H9 (cell line): ENCODE results near the gene CXCL14. TPM values are rescaled to one million over a fixed set of nuclear protein-coding genes. Genes with fewer than 3 reads are reported as not detected.

Experiments
- DNase-seq: peaks from one replicate; pipeline ENCODE4 v3.0.0-alpha.2; 2017
- H2AFZ ChIP-seq: one replicate; pipeline ENCODE4 v1.6.1; 2013; ENCODE audit warnings: mild to moderate bottlenecking, low read length, control low read depth, moderate library complexity
- H2AK5ac ChIP-seq: 2 replicates; pipeline ENCODE4 v1.6.1; 2013; ENCODE audit warnings: low read length, control low read depth, mixed read lengths; ENCODE audit not compliant: insufficient read length
- H2BK120ac ChIP-seq: one replicate; pipeline ENCODE4 v1.6.1; 2013; ENCODE audit warnings: low read depth, mild to moderate bottlenecking, low read length, control low read depth, inconsistent platforms; ENCODE audit not compliant: poor library complexity, severe bottlenecking
- H2BK12ac ChIP-seq: 2 replicates; pipeline ENCODE4 v1.6.1; 2013; ENCODE audit warnings: low read length, control low read depth, mixed read lengths, low read depth; ENCODE audit not compliant: insufficient read length
- H2BK15ac ChIP-seq: 2 replicates; pipeline ENCODE4 v1.6.1; 2013; ENCODE audit warnings: low read depth, low read length, control low read depth
- H2BK20ac ChIP-seq: one replicate; pipeline ENCODE4 v1.6.1; 2013; ENCODE audit warnings: low read depth, mild to moderate bottlenecking, low read length, control low read depth, inconsistent platforms; ENCODE audit not compliant: poor library complexity, severe bottlenecking
- H2BK5ac ChIP-seq: 2 replicates; pipeline ENCODE4 v1.6.1; 2013; ENCODE audit warnings: low read length, control low read depth, mixed read lengths; ENCODE audit not compliant: insufficient read length
- H3K14ac ChIP-seq: 2 replicates; pipeline ENCODE4 v1.6.1; 2013; ENCODE audit warnings: low read length, control low read depth; ENCODE audit not compliant: insufficient read depth
- H3K18ac ChIP-seq: 2 replicates; pipeline ENCODE4 v1.6.1; 2013; ENCODE audit warnings: low read depth, mild to moderate bottlenecking, mixed read lengths, low read length, control low read depth; ENCODE audit not compliant: insufficient read length
- H3K23ac ChIP-seq: 2 replicates; pipeline ENCODE4 v1.6.1; 2013; ENCODE audit warnings: low read length, control low read depth, mixed read lengths, low read depth; ENCODE audit not compliant: insufficient read length
- H3K23me2 ChIP-seq: 2 replicates; pipeline ENCODE4 v1.6.1; 2013; ENCODE audit warnings: low read depth, mild to moderate bottlenecking, mixed read lengths, low read length, control low read depth; ENCODE audit not compliant: insufficient read length, poor library complexity, severe bottlenecking
- H3K27ac ChIP-seq: 2 replicates; pipeline ENCODE4 v1.5.1; 2013; ENCODE audit warnings: low read length, control low read depth, mixed read lengths, low read depth; ENCODE audit not compliant: insufficient read length
- H3K27me3 ChIP-seq: 2 replicates; pipeline ENCODE4 v1.6.1; 2013; ENCODE audit warnings: low read length, control low read depth, inconsistent platforms; ENCODE audit not compliant: insufficient read depth
- H3K4ac ChIP-seq: 2 replicates; pipeline ENCODE4 v1.6.1; 2013; ENCODE audit warnings: low read depth, mild to moderate bottlenecking, control low read depth, inconsistent platforms, low read length, moderate library complexity
- H3K4me1 ChIP-seq: 2 replicates; pipeline ENCODE4 v1.6.1; 2013; ENCODE audit warnings: low read length, control low read depth, inconsistent platforms; ENCODE audit not compliant: insufficient read depth
- H3K4me2 ChIP-seq: 2 replicates; pipeline ENCODE4 v1.6.1; 2013; ENCODE audit warnings: low read length, control low read depth, mixed read lengths; ENCODE audit not compliant: insufficient read length, insufficient read depth
- H3K56ac ChIP-seq: 2 replicates; pipeline ENCODE4 v1.6.1; 2013; ENCODE audit warnings: low read depth, mild to moderate bottlenecking, mixed read lengths, low read length, control low read depth; ENCODE audit not compliant: insufficient read length
- H3K79me1 ChIP-seq: 2 replicates; pipeline ENCODE4 v1.6.1; 2013; ENCODE audit warnings: low read depth, mild to moderate bottlenecking, moderate library complexity, low read length, control low read depth, inconsistent platforms; ENCODE audit not compliant: insufficient read depth, poor library complexity, severe bottlenecking
- H3K79me2 ChIP-seq: 2 replicates; pipeline ENCODE4 v1.6.1; 2013; ENCODE audit warnings: low read length, control low read depth, inconsistent platforms; ENCODE audit not compliant: insufficient read depth
- H3K9ac ChIP-seq: 2 replicates; pipeline ENCODE4 v1.6.1; 2013; ENCODE audit warnings: low read length, control low read depth, mixed read lengths; ENCODE audit not compliant: insufficient read length; ENCODE audit errors: extremely low read depth
- H3K9me3 ChIP-seq: one replicate; pipeline ENCODE4 v1.6.1; 2013; ENCODE audit warnings: low read depth, low read length, inconsistent platforms; ENCODE audit not compliant: control insufficient read depth
- H3T11ph ChIP-seq: one replicate; pipeline ENCODE4 v1.6.1; 2013; ENCODE audit warnings: mild to moderate bottlenecking, low read length, control low read depth, inconsistent platforms
- H4K20me1 ChIP-seq: one replicate; pipeline ENCODE4 v1.6.1; 2013; ENCODE audit not compliant: control insufficient read depth, insufficient read length, insufficient read depth
- H4K5ac ChIP-seq: 2 replicates; pipeline ENCODE4 v1.6.1; 2013; ENCODE audit warnings: low read depth, mild to moderate bottlenecking, mixed read lengths, low read length, control low read depth; ENCODE audit not compliant: insufficient read length
- H4K8ac ChIP-seq: replicated peaks from 2 replicates; pipeline ENCODE4 v1.6.1; 2013; ENCODE audit warnings: low read length, control low read depth, mixed read lengths, low read depth; ENCODE audit not compliant: insufficient read length
- H4K91ac ChIP-seq: 2 replicates; pipeline ENCODE4 v1.6.1; 2013; ENCODE audit warnings: low read depth, mild to moderate bottlenecking, moderate library complexity, mixed read lengths, low read length, control low read depth; ENCODE audit not compliant: insufficient read length
- H3K27ac Mint-ChIP-seq, 3 experiments: 2 replicates in 2 of 3; 3 replicates in 1 of 3; pipeline ENCODE4 v1.8.0; 2020 to 2021; ENCODE audit warnings: mixed read lengths in 3 of 3, mild to moderate bottlenecking in 1 of 3, moderate library complexity in 1 of 3
- H3K27me3 Mint-ChIP-seq: 2 replicates; pipeline ENCODE4 v1.8.0; 2021; ENCODE audit warnings: low read depth, mild to moderate bottlenecking, moderate library complexity, mixed read lengths
- H3K36me3 Mint-ChIP-seq, 3 experiments: 2 replicates in 2 of 3; 3 replicates in 1 of 3; pipeline ENCODE4 v1.8.0; 2020 to 2021; ENCODE audit warnings: low read depth in 3 of 3, mixed read lengths in 3 of 3; ENCODE audit not compliant: insufficient read depth in 1 of 3
- H3K4me1 Mint-ChIP-seq, 2 experiments: 2 replicates each; pipeline ENCODE4 v1.8.0; 2020; ENCODE audit warnings: mixed read lengths in 2 of 2
- H3K4me3 Mint-ChIP-seq, 2 experiments: 2 replicates in 1 of 2; 3 replicates in 1 of 2; pipeline ENCODE4 v1.8.0; 2020 to 2021; ENCODE audit warnings: mild to moderate bottlenecking in 2 of 2, mixed read lengths in 2 of 2, moderate library complexity in 1 of 2
- H3K9me3 Mint-ChIP-seq, 2 experiments: 2 replicates in 1 of 2; 3 replicates in 1 of 2; pipeline ENCODE4 v1.8.0; 2020; ENCODE audit warnings: mild to moderate bottlenecking in 2 of 2, mixed read lengths in 2 of 2, moderate library complexity in 1 of 2
- CTCF ChIP-seq: fragments of 200-600 bp; sonication (generic); conservative IDR thresholded peaks from 3 replicates; pipeline ENCODE4 v1.8.0; 2021; ENCODE audit warnings: antibody characterized with exemption, mild to moderate bottlenecking
- WGBS: extraction: QIAGEN DNeasy Blood & Tissue Kit; methylation state at CpG from one replicate; pipeline ENCODE4 v1.1.7; 2013; ENCODE audit warnings: missing lambda C conversion rate, low lambda C conversion rate, mixed read lengths; ENCODE audit not compliant: insufficient read length; ENCODE audit errors: extremely low coverage; 5-methylcytosine and 5-hydroxymethylcytosine counted together
- total RNA-seq: library from RNA; stranded (reverse); gene quantifications from 2 replicates; pipeline ENCODE4 v1.2.1, GENCODE V29; 2021

The CXCL14 gene
- total RNA-seq, 1 experiment from 2014 or later = 1.1 TPM

GRCh38 chr5:135600152-135600570, 21.4 kb upstream of the CXCL14 start:
- TF ChIP-seq CTCF = no peak
- Histone ChIP-seq H2BK5ac (no peak overlapping the region), H2BK15ac (no peak overlapping the region), H3K14ac (no peak overlapping the region), H3K4me2 (no peak overlapping the region), H3T11ph (no peak overlapping the region), H3K27me3 (no peaks in the 10 kb centered on the region; the same call in 1 of the 2 replicates), H2BK120ac (no peak overlapping the region), H3K79me2 (no peaks in the 10 kb centered on the region), H4K20me1 (no peaks in the 10 kb centered on the region), H2AK5ac (no peak overlapping the region), H4K91ac (no peak overlapping the region), H3K18ac (no peak overlapping the region), H4K5ac (no peak overlapping the region), H3K9ac (no peak overlapping the region), H2AFZ (no peak overlapping the region), H3K23me2 (no peaks in the 10 kb centered on the region), H3K9me3 (no peaks in the 10 kb centered on the region), H2BK20ac (no peak overlapping the region), H3K4ac (no peak overlapping the region), H3K56ac (no peak overlapping the region), H3K23ac (no peak overlapping the region), H2BK12ac (no peak overlapping the region), H3K4me1 (no peaks in the 10 kb centered on the region), H3K27ac (no peak overlapping the region), H3K79me1 (no peaks in the 10 kb centered on the region), H4K8ac (no peak overlapping the region)
- Mint-ChIP-seq H3K4me1 (peaks cover 14 to 15% of the 10 kb centered on the region in 2 experiments), H3K4me3 (no peak overlapping the region), H3K27ac (no peak overlapping the region), H3K36me3 (no peaks in the 10 kb centered on the region), H3K27me3 (peaks cover 20% of the 10 kb centered on the region), H3K9me3 (no peaks in the 10 kb centered on the region)
- no peak for DNase-seq
- no CpG with 5 or more reads among the region's 5 CpGs for WGBS
